ENCODE measurements around the gene RRAGD.
A peak's percentile ranks its signal among the peaks of the same experiment; 100 is the strongest.

- TF ChIP-seq CTCF (IDR thresholded peaks at IDR 0.05) (0 out of 2 replicates have a peak, but pooled peaks have one; percentile 9), ZFX (IDR thresholded peaks at IDR 0.05; ENCODE audit: borderline replicate concordance) (no peak)
Observed at GRCh38 chr6:89352278-89353117, 59.6 kb downstream of the RRAGD start, which contains the start of gene UBE2J1.
